Lower lobe of right lung (tissue), 2 donors: ENCODE measurements around the gene TSR2. TPM values are rescaled to one million over a fixed set of nuclear protein-coding genes. Genes with fewer than 3 reads are reported as not detected.

Experiments
- ATAC-seq, 2 donors: fragments of 200-7000 bp; cut with Tn5 transposase; one replicate each; pipeline ENCODE4 v1.9.1; 2020 to 2022; ENCODE audit warnings: mild to moderate bottlenecking in 2 of 2, moderate library complexity in 2 of 2
- DNase-seq: peaks from one replicate; pipeline ENCODE4 v3.0.0-alpha.2; 2020
- H3K27ac ChIP-seq: fragments of 200-600 bp; one replicate; pipeline ENCODE4 v1.8.0; 2022
- H3K27me3 ChIP-seq: fragments of 200-600 bp; one replicate; pipeline ENCODE4 v1.8.0; 2022; ENCODE audit warnings: low read depth
- H3K36me3 ChIP-seq: fragments of 200-600 bp; one replicate; pipeline ENCODE4 v1.8.0; 2022; ENCODE audit warnings: mild to moderate bottlenecking
- H3K4me1 ChIP-seq: fragments of 200-600 bp; one replicate; pipeline ENCODE4 v1.8.0; 2022
- H3K4me3 ChIP-seq: fragments of 200-600 bp; one replicate; pipeline ENCODE4 v1.8.0; 2022; ENCODE audit warnings: mild to moderate bottlenecking
- H3K9me3 ChIP-seq: fragments of 200-600 bp; one replicate; pipeline ENCODE4 v1.8.0; 2022
- intact Hi-C: fragments of 100-400 bp; cut with DNase I; formaldehyde crosslinking; loops from one replicate; pipeline ENCODE4 v1.11.0; 2022
- total RNA-seq: library from RNA; stranded (reverse); fragmentation: NEBNext Ultra II Directional; extraction: Animal tissue kit (Norgen Biotek cat#: 25700); gene quantifications from one replicate; pipeline ENCODE4 v1.2.1, GENCODE V29; 2021
- TF ChIP-seq, protein P1 (sequence below): fragments of 200-600 bp; IDR thresholded peaks from one replicate; pipeline ENCODE4 v1.8.0; 2022; ENCODE audit warnings: antibody characterized with exemption, mild to moderate bottlenecking
- donor health status: DM: no; HTN: yes; CAD: no; lungs with severe emphysema.

TSR2 gene
- total RNA-seq, 1 donor from 2014 or later: 38.5 TPM

DNA sequence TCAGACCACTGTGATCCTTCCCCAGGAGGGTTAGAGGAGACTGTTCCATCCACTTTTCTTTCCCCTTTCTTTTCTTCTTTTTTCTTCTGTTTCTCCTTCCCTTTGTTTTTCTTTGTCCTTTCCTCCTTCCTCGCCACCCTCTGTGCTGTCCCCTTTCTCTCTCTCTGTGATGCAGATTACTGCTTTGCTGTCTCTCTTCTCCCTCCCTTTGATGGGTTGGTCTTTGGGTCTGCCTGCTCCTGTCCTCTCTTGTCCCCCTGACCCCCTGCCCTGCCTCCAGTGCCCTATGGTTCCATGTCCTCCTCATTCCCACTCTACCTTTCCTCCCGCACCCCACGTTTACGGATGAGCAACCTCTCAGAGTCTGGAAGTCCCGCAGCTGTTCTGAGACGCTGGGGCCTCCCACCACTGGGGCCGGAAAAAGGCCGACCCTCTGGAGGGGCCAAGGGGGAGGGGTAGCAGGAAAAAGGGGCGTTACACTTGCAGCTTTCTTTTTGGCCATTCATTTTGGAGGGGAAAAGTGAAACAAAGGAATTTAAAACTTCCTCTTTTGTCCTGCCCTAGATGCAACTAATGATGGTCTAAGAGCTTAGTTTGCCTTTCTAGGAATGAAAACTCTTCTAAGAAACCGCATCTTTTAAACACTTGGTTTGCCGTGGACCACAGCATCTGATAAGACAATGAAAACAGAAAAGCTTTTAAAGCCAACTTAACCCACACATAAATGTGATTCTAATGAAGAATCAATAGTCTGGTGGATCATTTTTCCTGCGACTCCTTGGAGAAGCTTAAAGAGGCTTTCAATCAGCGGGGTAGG, 24.5 kb upstream of the TSR2 start:
- Histone ChIP-seq H3K4me3 (no peak overlapping the region), H3K4me1 (no peaks in the 10 kb centered on the region), H3K36me3 (no peaks in the 10 kb centered on the region), H3K27ac (no peak overlapping the region), H3K27me3 (no peaks in the 10 kb centered on the region), H3K9me3 (no peaks in the 10 kb centered on the region)
- intact Hi-C loops: no loop called here
- no peak for DNase-seq
- TF ChIP-seq, protein P1, sequence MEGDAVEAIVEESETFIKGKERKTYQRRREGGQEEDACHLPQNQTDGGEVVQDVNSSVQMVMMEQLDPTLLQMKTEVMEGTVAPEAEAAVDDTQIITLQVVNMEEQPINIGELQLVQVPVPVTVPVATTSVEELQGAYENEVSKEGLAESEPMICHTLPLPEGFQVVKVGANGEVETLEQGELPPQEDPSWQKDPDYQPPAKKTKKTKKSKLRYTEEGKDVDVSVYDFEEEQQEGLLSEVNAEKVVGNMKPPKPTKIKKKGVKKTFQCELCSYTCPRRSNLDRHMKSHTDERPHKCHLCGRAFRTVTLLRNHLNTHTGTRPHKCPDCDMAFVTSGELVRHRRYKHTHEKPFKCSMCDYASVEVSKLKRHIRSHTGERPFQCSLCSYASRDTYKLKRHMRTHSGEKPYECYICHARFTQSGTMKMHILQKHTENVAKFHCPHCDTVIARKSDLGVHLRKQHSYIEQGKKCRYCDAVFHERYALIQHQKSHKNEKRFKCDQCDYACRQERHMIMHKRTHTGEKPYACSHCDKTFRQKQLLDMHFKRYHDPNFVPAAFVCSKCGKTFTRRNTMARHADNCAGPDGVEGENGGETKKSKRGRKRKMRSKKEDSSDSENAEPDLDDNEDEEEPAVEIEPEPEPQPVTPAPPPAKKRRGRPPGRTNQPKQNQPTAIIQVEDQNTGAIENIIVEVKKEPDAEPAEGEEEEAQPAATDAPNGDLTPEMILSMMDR: no peak
- no peak for ATAC-seq

GRCh38 chrX:54416965-54417364, 23.2 kb upstream of the TSR2 start:
- Histone ChIP-seq H3K27me3 (no peaks in the 10 kb centered on the region), H3K9me3 (no peaks in the 10 kb centered on the region), H3K27ac (no peak overlapping the region), H3K4me3 (no peak overlapping the region), H3K4me1 (no peaks in the 10 kb centered on the region), H3K36me3 (no peaks in the 10 kb centered on the region)
- intact Hi-C loops: no loop called here
- DNase-seq: no peak
- TF ChIP-seq, protein P1: no peak
- no peak for ATAC-seq

DNA sequence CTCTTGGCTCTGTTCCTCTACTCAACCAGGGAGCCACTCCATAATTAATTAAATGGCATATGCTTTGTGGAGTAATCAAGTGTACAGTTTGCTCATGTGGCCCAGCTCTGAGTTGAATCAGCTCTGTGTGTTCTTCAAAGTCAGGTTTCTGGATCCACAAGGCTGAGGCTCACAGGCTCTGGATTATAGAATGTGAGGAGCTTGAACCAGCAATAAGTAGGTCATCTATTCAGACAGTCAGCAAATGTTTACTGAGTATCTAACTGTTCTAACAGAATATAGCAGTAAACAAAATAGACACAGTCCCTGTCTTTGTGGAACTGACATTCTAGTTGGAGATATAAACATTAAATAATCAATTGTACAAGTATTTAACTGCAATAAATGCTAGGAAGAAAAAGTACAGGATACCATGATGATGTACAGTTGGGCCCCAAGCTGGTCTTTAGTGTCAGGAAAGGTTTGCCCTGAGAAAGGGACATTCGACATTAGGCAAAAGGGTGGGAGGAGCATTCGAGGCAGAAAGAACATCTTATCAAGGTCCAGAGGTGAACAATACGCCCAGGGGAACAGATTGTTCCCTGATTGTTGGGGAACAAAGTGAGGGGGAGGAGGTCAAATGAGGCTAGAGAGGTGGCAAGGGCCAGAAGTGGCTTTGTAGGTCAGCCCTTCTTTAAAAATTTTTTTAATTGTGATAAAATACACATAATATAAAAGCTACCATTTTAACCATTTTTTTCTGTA, 20.5 kb upstream of the TSR2 start:
- DNase-seq (no peak), ATAC-seq (no peak)
- Histone ChIP-seq H3K27me3 (no peaks in the 10 kb centered on the region), H3K4me3 (no peak overlapping the region), H3K4me1 (no peaks in the 10 kb centered on the region), H3K27ac (no peak overlapping the region), H3K9me3 (no peaks in the 10 kb centered on the region), H3K36me3 (no peaks in the 10 kb centered on the region)
- TF ChIP-seq, protein P1: no peak
- intact Hi-C loops: no loop called here

DNA sequence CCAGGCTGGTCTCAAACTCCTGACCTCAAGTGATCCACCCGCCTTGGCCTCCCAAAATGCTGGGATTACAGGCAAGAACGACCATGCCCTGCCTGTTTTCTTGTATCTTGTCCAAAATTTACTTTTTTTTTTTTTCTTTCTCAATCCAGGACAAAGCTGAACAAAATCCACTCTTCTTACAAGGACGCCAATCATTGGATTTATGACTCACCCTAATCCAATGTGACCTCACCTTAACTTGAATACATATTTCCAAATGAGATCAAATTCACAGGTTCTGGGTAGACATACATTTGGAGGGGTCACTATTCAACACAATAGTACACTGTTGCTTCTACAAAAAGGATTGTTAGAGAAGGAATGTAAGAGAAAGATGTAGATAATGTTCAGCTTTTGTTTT, 18.0 kb upstream of the TSR2 start:
- no peak for ATAC-seq
- H3K27me3 ChIP-seq: no peaks in the 10 kb centered on the region
- intact Hi-C loops: no loop called here
- no peak for DNase-seq
- H3K4me1 ChIP-seq: no peaks in the 10 kb centered on the region
- no peak overlapping the region for H3K27ac ChIP-seq
- H3K9me3 ChIP-seq: no peaks in the 10 kb centered on the region
- H3K4me3 ChIP-seq: no peak overlapping the region
- no peaks in the 10 kb centered on the region for H3K36me3 ChIP-seq
- TF ChIP-seq, protein P1: no peak

GRCh38 chrX:54423161-54423888, 16.9 kb upstream of the TSR2 start:
- DNase-seq (no peak), ATAC-seq (no peak)
- intact Hi-C loops: no loop called here
- H3K9me3 ChIP-seq: no peaks in the 10 kb centered on the region
- H3K36me3 ChIP-seq: no peaks in the 10 kb centered on the region
- H3K27me3 ChIP-seq: no peaks in the 10 kb centered on the region
- H3K4me1 ChIP-seq: no peaks in the 10 kb centered on the region
- H3K27ac ChIP-seq: no peak overlapping the region
- no peak overlapping the region for H3K4me3 ChIP-seq
- TF ChIP-seq, protein P1: no peak
